ENCODE data around the gene IFI44L.

Gene IFI44L

DNA sequence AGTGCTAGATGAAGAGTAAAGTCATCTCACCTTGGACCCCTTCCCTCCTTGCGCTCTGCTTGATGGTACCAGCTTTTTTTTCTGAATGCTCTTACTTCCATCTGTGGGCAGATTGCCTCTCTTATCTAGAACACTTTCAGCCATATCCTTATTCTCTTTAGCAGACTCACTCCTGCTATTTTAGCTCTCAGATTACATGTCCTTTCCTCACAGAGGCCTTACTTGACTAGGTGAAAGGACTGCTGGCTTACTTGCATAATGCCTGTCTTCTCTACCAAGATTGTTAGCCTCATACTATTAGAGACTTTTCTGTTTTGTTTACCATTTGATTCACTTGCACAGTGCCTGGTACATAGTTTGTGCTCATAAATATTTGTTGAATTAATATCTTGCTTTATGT, 38.7 kb downstream of the IFI44L start:
- Histone ChIP-seq H3K4me1 (ENCODE audit: insufficient read depth, low read length) (peaks cover 3% of the 10 kb centered on the region; the same call in 1 of the 2 replicates), H3K79me2 (ENCODE audit: insufficient read depth, low read length) (peaks cover 10% of the 10 kb centered on the region), H3K4me3 (ENCODE audit: low read depth in 1 of 2, low read length in 2 of 2) (no peak overlapping the region), H3K4me2 (ENCODE audit: insufficient read depth, low read length) (no peak overlapping the region), H3K27me3 (ENCODE audit: insufficient read depth, low read length, poor library complexity) (no peaks in the 10 kb centered on the region), H3K36me3 (ENCODE audit: insufficient read depth, low read length) (peaks cover 85% of the 10 kb centered on the region), H3K27ac (ENCODE audit: low read length) (no peak overlapping the region), H2AFZ (ENCODE audit: low read depth, low read length) (no peak overlapping the region), H4K20me1 (ENCODE audit: insufficient read depth, low read length) (no peaks in the 10 kb centered on the region), H3K9me3 (ENCODE audit: insufficient read depth, low read length, severe bottlenecking) (no peaks in the 10 kb centered on the region), H3K9ac (ENCODE audit: low read depth, low read length) (no peak overlapping the region)
- no peak for TF ChIP-seq EZH2 (IDR thresholded peaks at IDR 0.05; ENCODE audit: borderline replicate concordance, low read depth, low read length, severe bottlenecking)
- TF ChIP-seq, protein P1, sequence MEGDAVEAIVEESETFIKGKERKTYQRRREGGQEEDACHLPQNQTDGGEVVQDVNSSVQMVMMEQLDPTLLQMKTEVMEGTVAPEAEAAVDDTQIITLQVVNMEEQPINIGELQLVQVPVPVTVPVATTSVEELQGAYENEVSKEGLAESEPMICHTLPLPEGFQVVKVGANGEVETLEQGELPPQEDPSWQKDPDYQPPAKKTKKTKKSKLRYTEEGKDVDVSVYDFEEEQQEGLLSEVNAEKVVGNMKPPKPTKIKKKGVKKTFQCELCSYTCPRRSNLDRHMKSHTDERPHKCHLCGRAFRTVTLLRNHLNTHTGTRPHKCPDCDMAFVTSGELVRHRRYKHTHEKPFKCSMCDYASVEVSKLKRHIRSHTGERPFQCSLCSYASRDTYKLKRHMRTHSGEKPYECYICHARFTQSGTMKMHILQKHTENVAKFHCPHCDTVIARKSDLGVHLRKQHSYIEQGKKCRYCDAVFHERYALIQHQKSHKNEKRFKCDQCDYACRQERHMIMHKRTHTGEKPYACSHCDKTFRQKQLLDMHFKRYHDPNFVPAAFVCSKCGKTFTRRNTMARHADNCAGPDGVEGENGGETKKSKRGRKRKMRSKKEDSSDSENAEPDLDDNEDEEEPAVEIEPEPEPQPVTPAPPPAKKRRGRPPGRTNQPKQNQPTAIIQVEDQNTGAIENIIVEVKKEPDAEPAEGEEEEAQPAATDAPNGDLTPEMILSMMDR (IDR thresholded peaks at IDR 0.05; ENCODE audit: borderline replicate concordance, extremely low read depth, low read length, poor library complexity, severe bottlenecking) = no peak
- DNase-seq (no peak), ATAC-seq (ENCODE audit: insufficient read depth, low read depth) (no peak)

DNA sequence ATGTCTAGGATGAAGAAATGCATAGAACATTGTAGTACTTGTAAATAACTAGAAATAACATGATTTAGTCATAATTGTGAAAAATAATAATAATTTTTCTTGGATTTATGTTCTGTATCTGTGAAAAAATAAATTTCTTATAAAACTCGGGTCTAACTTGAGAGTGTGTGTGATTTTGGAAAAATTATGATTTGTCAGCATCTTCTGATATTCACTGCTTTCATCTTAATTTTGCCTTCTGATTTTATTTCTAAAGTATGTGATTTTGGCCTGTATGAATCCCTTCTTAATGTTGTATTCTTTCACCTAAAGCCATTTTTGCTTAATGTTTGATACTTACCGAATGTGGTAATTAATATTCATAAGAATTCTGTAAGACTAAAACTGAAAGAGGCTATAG, 43.7 kb downstream of the IFI44L start:
- Histone ChIP-seq H4K20me1 (ENCODE audit: insufficient read depth, low read length) (no peaks in the 10 kb centered on the region), H3K79me2 (ENCODE audit: insufficient read depth, low read length) (no peaks in the 10 kb centered on the region), H3K4me1 (ENCODE audit: insufficient read depth, low read length) (no peaks in the 10 kb centered on the region), H3K27ac (ENCODE audit: low read length) (no peak overlapping the region), H2AFZ (ENCODE audit: low read depth, low read length) (no peak overlapping the region), H3K4me2 (ENCODE audit: insufficient read depth, low read length) (no peak overlapping the region), H3K36me3 (ENCODE audit: insufficient read depth, low read length) (peaks cover 46% of the 10 kb centered on the region), H3K9me3 (ENCODE audit: insufficient read depth, low read length, severe bottlenecking) (no peaks in the 10 kb centered on the region), H3K4me3 (ENCODE audit: low read depth in 1 of 2, low read length in 2 of 2) (no peak overlapping the region), H3K9ac (ENCODE audit: low read depth, low read length) (no peak overlapping the region), H3K27me3 (ENCODE audit: insufficient read depth, low read length, poor library complexity) (no peaks in the 10 kb centered on the region)
- ATAC-seq (ENCODE audit: insufficient read depth, low read depth) = no peak
- DNase-seq = no peak
- no peak for TF ChIP-seq EZH2 (IDR thresholded peaks at IDR 0.05; ENCODE audit: borderline replicate concordance, low read depth, low read length, severe bottlenecking)
- TF ChIP-seq, protein P1 (IDR thresholded peaks at IDR 0.05; ENCODE audit: borderline replicate concordance, extremely low read depth, low read length, poor library complexity, severe bottlenecking) = no peak

DNA sequence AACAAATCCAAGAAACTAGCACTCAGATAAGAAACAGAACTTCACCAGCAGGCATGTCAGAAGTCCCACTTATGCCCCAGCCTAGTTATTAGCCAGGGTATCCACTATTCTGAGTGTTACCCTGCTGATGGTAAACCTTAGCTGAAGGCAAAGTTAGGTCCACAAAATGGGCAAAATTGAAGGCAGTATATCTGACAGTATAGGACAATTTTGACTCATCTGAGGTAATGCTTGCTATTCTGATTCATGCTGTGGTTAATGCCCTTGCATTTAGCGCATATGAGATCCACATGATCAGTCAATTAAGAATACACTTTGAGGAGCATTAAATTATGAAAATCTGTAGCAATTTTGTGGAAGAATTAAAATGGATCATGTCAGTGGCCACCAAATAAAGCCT, 44.5 kb downstream of the IFI44L start:
- Histone ChIP-seq H3K36me3 (ENCODE audit: insufficient read depth, low read length) (peaks cover 38% of the 10 kb centered on the region), H3K4me1 (ENCODE audit: insufficient read depth, low read length) (no peaks in the 10 kb centered on the region), H4K20me1 (ENCODE audit: insufficient read depth, low read length) (no peaks in the 10 kb centered on the region), H3K9ac (ENCODE audit: low read depth, low read length) (no peak overlapping the region), H2AFZ (ENCODE audit: low read depth, low read length) (no peak overlapping the region), H3K9me3 (ENCODE audit: insufficient read depth, low read length, severe bottlenecking) (no peaks in the 10 kb centered on the region), H3K27ac (ENCODE audit: low read length) (no peak overlapping the region), H3K27me3 (ENCODE audit: insufficient read depth, low read length, poor library complexity) (no peaks in the 10 kb centered on the region), H3K4me3 (ENCODE audit: low read depth in 1 of 2, low read length in 2 of 2) (no peak overlapping the region), H3K79me2 (ENCODE audit: insufficient read depth, low read length) (no peaks in the 10 kb centered on the region), H3K4me2 (ENCODE audit: insufficient read depth, low read length) (no peak overlapping the region)
- TF ChIP-seq, protein P1 (IDR thresholded peaks at IDR 0.05; ENCODE audit: borderline replicate concordance, extremely low read depth, low read length, poor library complexity, severe bottlenecking) = no peak
- TF ChIP-seq EZH2 (IDR thresholded peaks at IDR 0.05; ENCODE audit: borderline replicate concordance, low read depth, low read length, severe bottlenecking) = no peak
- ATAC-seq (ENCODE audit: insufficient read depth, low read depth) (peak; percentile 22; the same call in 1 of the 3 replicates), DNase-seq (no peak)

DNA sequence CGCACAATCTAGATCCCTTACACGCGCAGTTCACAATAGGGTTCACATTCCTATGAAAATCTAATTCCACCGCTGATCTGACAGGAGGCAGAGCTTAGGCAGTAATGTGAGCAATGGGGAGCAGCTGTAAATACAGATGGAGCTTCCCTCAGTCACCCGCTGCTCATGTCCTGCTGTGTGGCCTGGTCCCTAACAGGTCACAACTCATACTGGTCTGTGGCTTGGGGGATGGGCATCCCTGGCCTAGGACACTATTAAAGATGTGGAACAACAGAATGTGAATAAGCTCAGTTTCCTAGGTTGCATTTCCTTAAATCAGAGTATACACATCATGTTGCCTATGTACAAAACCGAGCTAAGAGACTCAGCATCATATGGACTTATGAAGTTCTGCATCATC, 45.6 kb downstream of the IFI44L start:
- no peak for TF ChIP-seq EZH2 (IDR thresholded peaks at IDR 0.05; ENCODE audit: borderline replicate concordance, low read depth, low read length, severe bottlenecking)
- TF ChIP-seq, protein P1 (IDR thresholded peaks at IDR 0.05; ENCODE audit: borderline replicate concordance, extremely low read depth, low read length, poor library complexity, severe bottlenecking) = no peak
- Histone ChIP-seq H3K4me1 (ENCODE audit: insufficient read depth, low read length) (no peaks in the 10 kb centered on the region), H3K9ac (ENCODE audit: low read depth, low read length) (no peak overlapping the region), H3K9me3 (ENCODE audit: insufficient read depth, low read length, severe bottlenecking) (no peaks in the 10 kb centered on the region), H3K36me3 (ENCODE audit: insufficient read depth, low read length) (peaks cover 28% of the 10 kb centered on the region), H4K20me1 (ENCODE audit: insufficient read depth, low read length) (no peaks in the 10 kb centered on the region), H3K4me3 (ENCODE audit: low read depth in 1 of 2, low read length in 2 of 2) (no peak overlapping the region), H3K27me3 (ENCODE audit: insufficient read depth, low read length, poor library complexity) (no peaks in the 10 kb centered on the region), H2AFZ (ENCODE audit: low read depth, low read length) (no peak overlapping the region), H3K79me2 (ENCODE audit: insufficient read depth, low read length) (no peaks in the 10 kb centered on the region), H3K27ac (ENCODE audit: low read length) (no peak overlapping the region), H3K4me2 (ENCODE audit: insufficient read depth, low read length) (no peak overlapping the region)
- ATAC-seq (ENCODE audit: insufficient read depth, low read depth) (peak; percentile 31; the same call in 2 of the 3 replicates), DNase-seq (no peak)

Measured in DND-41 (cell line).